Putamen (tissue), 1 donor: ENCODE results near the gene PPM1B.
"Not testable (repeated sequence)": the region's sequence is repeated elsewhere in the genome, so short reads cannot be mapped to it uniquely, and the experiment has no call there.

Experiments used
- DNase-seq: peaks from one replicate; pipeline ENCODE4 v3.0.0-alpha.2; 2016; ENCODE audit warnings: low spot score

PPM1B gene

DNA sequence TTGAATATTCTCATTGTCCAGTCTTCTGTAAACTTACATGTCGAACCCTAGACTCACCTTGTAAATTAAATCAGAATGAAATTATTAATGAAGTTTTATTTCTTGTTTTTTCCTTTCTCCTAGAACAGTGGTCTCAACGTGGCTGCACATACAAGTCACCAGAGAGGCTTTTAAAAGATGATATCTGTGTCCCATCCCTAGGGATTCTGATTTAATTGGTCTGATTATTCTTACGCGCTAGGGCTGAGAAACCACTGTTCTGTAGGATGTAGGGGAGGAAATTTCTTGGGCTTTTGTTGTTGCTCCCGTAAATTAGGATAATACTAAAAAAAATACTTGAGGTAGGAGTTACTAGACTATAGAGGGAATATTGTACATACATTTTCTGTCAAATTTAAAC lies 32.1 kb downstream of the PPM1B start:
- no peak for DNase-seq

- no peak for DNase-seq
Measured at GRCh38 chr2:44201648-44202165, 33.0 kb downstream of the PPM1B start.

DNA sequence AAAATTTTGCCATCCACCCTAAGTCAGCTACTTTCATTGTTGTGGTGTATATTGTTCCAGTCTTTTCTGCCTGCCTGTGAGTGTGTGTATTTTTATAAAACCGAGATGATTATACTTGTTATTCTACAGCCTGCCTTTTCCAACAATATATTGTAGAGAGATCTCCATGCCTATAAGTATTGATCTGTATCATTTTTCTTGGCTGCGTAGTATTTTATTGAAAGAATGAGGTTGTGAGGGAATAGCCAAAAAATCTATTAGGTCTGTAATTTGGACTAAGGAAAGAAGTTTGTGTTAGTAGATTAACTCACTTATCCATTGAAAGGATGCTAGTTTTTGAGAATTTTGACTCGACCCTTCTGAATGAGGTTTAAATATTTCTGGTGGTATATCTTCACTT lies 34.9 kb downstream of the PPM1B start:
- no peak for DNase-seq

DNA sequence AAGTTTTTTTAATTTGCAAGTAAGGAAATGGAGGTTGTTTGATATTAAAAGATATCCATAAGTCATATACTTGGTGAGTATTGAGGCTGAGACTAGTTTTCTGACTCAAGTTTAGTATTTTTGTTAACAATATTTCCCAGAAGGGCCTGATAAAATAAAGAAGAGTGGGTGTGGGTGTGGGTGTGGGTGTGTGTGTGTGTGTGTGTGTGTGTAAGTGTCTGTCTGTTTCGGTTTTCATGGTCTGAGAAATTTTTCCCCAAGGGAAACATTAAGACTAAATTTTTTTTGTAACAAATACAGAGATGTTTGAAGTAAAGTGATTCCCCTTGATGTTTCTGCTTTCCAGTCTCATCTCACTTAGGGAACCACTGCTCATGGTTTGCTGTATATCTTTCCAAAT lies 36.5 kb downstream of the PPM1B start:
- DNase-seq = no peak

DNA sequence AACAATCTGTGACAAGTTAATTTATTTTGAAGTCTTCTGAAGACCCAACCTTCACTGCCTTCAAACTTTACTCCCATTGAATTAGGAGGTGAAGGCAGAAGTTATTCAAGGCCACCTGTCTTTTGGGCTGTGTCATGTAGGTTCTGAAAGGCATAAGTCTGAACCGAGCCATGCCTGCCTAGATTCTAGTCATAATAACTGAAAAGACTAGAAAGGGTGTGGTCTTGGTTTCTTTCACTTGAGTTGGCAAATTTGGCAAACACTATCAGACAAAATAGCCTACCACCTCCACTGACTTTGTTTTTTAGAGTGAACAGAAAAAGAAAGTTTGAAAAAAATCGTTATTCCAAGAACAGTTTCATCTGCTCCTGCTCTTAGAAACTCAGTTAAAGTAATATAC lies 38.4 kb downstream of the PPM1B start:
- no peak for DNase-seq

DNA sequence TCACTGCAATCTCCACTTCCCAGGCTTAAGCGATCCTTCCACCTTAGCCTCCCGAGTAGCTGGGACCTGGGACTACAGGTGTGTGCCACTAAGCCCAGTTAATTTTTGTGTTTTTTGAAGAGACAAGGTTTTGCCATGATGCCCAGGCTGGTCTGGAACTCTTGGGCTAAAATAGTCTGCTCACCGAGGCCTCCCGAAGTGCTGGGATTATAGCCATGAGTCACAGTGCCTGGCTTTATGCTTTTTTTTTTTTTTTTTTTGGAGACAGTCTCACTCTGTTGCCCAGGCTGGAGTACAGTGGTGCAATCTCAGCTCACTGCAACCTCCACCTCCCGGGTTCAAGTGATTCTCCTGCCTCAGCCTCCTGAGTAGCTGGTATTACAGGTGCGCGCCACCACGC lies 39.0 kb downstream of the PPM1B start:
- not testable (repeated sequence) for DNase-seq

DNA sequence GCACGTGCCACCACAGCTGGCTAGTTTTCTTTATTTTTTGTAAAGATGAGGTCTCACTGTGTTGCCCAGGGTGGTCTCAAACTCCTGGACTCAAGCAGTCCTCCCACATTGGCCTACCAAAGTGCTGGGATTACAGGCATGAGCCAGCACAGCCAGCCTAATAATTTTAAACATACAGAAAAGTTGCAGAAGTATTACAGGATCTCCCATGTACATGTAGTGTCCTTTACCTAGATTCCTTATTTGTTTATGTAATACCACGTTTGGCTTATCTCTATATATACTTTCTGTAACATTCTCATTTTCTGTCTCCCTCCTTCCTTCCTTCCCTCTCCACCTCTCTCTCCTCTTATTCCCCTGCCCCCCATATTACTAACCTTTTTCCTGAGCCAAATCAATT lies 41.7 kb downstream of the PPM1B start:
- no peak for DNase-seq

DNA sequence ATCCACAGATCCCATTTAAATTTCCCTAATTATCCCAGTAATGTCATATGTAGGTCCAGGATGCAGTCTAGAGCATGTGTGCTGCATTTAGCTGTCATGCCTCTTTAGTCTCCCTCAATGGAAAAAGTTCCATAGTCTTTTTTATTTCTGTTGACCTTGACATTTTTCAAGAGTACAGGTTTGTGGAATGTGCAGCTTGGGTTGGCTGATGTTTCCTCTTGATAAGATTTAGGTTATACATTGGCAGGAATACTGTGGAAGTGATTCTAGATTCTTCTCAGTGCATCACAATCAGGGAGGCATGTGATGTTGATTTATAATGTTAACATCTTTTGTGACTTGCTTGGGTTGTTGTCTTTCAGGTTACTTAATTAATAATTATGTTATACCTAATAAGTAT lies 42.5 kb downstream of the PPM1B start:
- DNase-seq = no peak

- no peak for DNase-seq
Measured at GRCh38 chr2:44212302-44212701, 43.6 kb downstream of the PPM1B start.

DNA sequence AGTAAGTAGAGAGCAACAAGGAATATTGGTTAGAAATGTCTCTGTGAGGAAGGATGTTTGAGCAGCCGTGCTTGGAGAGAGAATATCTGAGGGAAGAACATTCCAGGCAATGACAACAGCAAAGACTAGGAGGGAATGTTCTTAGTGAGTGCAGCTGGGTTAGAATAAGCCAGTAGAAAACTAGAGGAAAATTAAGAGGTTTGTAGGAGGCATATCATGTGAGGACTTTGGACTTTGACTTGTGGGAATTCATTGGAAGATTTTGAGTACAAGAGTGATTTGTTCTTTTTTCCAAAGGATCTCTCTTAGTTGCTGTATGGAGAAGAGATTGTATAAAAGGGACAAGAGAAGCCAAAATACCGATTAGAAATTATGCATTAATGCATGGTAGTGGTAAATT lies 47.2 kb downstream of the PPM1B start:
- DNase-seq = no peak

GRCh38 chr2:44218771-44219170 lies 50.1 kb downstream of the PPM1B start:
- DNase-seq = no peak

DNA sequence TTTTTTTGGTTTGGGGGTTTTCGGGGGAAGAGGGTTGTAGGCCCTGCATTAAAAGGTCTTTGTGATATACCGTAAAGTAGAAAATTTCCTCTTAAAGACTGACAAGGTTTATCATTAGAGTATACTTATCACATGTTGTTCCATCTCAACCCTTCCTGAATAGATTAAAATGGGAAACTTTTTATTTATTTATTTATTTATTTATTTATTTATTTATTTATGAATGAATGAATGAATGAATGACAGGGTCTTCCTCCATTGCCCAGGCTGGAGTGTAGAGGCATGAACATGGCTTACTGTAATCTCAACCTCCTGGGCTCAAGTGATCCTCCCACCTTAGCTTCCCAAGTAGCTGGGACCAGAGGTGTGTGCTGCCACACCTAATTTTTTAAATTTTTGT lies 58.1 kb downstream of the PPM1B start:
- no peak for DNase-seq

- no peak for DNase-seq
Measured at GRCh38 chr2:44230378-44230777, 61.7 kb downstream of the PPM1B start.

- DNase-seq = no peak
Measured at GRCh38 chr2:44233450-44234128, 64.9 kb downstream of the PPM1B start.

GRCh38 chr2:44237221-44237620 lies 68.5 kb downstream of the PPM1B start:
- DNase-seq = no peak

DNA sequence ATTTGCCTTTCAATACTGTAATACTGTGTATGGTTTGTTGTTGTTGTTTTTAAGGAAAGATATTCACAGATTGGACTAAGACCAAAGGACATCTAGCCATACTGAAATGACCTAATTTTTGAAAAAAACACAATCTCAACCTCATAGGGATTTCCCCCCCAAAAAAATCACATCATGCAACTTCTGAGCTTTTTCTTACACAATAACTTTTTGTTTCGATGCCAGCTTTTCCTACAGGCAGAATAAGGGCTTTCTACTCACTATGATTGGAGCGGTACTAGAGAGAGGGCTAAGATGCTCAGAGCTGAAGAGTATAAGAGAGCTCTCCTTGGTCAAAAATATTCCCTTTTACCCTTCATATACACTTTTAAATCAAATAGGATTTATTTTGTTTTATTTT lies 74.2 kb downstream of the PPM1B start:
- DNase-seq = peak; percentile 76

DNA sequence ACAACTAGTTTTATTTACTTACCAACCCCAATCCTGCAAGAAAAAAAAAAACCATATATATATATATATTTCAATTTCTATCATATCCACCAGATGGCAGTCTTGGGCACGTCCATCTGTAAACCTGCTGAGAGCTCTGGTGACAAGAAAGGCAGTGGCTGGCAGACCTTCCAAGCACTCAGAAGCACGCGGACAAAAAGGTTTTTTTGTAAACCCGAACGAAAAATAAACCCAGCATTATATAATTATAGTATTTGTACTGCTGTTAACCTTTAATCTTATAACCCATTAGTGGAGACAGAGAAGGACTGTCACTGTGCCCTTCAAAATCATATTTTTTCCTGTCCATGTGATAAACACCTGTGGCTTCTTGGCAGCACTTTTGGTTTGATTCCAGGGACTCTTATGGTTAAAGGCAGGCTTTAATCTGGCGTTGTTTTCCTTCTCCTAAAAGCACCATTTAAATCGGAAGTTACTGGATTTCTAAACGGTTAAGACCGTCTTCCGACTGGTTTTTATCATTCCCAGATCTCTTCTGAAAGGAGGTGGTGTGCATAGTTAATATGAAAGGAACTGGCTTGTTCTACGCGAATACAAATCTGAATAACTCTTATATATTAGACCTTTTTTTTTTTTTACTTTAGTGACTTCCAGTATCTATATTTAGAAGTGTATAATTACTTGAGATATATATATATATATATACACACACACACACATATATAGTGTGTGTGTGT lies 75.6 kb downstream of the PPM1B start:
- DNase-seq = peak; percentile 84

GRCh38 chr2:44245083-44245861 lies 76.6 kb downstream of the PPM1B start:
- no peak for DNase-seq

DNA sequence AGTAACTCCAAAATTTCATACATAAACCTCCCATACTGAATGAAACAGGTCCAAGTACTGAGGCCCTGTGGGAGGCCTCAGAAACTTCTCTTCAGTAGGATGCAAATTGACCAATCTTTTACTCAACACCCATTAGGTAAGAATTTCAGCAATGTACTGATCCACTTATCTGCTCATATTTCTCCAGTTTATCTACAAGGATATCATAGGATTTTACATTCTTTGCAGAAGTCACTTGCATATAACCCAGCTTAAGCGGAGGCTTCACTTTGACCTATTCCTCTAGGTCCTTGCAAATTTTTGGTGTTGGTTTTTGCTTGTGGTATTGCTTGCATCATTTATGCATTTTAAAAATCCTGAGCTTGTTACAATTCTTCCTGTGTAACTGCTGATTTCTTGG lies 77.8 kb downstream of the PPM1B start:
- no peak for DNase-seq

DNA sequence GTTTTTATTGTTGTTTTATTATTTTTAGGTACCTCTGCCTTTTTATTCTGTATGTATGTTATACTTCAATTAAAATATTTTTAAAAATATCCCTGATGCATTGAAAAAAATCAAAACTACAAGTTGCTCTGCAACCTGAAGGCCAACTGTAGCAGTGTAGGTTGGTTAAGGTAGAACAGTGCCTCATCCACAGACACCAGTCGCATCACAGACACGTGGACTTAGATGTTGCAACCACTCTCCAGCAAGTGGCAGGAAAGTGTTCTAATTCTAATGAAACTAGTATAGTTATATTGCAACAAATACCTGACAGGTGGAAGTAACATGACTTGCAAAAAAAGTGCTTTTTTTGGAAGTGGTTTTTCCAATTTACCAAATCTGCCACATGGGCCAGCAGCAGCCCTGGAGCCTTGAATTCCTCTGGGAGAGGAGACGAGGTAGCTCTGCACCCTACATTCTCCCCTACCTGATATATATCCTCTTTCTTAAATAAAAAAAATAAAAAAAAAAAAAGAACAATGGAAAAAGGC lies 78.2 kb downstream of the PPM1B start:
- no peak for DNase-seq

DNA sequence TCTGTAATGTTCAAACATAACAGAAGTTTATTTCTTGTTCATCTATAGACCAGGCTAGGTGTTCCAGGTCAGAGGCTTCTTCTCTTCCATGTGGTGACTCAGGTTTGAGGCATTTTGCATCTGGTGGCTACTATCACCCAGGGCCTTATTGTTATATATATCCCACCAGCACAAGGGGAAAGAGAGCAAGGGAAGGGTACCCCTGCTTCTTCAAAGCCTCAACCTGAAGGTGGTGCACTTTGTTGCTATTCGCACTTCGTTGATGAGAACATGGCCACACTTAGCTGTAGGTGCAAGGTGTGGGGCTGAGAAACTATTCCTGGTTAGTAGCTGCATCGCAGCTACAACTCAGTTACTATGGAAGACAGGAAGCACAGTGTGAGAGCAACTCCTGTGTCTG lies 79.2 kb downstream of the PPM1B start:
- no peak for DNase-seq

- not testable (repeated sequence) for DNase-seq
Measured at GRCh38 chr2:44249269-44249668, 80.6 kb downstream of the PPM1B start.

DNA sequence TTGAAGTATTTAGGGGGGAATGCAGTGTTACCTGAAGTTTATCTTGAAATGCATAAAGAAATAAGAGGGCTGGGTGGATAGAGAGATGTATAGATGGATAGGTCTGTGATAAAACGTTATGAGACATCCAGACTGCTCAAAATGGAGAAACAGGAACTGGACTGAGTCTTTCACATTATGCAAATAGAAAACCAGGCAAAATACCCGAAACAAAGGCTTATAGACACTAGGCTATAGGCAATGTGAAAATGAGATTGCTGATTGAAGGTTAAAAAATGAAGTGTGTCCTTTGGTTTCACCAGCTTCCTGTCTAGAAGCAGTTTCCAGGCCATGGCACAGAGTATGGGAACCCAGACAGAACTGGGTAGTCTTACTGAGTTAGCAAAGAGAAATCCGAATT lies 81.7 kb downstream of the PPM1B start:
- no peak for DNase-seq
